HG03442 (cell line): ENCODE results near the gene GALNT13.
"Not testable (repeated sequence)": the region's sequence is repeated elsewhere in the genome, so short reads cannot be mapped to it uniquely, and the experiment has no call there.

Experiments used
- ATAC-seq: cut with Tn5 transposase; IDR thresholded peaks from one replicate; pipeline ENCODE4 v1.9.1; 2021; ENCODE audit warnings: mild to moderate bottlenecking, moderate library complexity; ENCODE audit not compliant: unreplicated experiment

Gene GALNT13

DNA sequence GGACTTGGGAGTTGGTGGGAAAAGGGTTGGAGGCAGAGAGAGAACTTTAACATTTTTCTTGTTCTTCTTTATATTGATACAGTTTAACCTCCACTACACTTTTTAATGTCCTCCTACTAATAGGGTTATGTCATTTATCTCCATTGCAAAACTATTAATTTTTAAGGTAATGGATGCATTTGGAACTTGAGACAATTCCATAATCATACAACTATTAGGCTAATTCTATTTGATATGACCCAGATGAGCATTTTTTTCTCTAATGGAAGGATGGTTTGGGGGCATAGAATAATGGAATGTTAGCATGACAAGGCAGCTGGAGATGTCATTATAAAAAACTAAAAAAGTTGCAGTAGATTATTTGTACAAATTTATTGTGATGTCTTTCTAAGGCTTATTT, 587.6 kb downstream of the GALNT13 start:
- ATAC-seq, result no peak

DNA sequence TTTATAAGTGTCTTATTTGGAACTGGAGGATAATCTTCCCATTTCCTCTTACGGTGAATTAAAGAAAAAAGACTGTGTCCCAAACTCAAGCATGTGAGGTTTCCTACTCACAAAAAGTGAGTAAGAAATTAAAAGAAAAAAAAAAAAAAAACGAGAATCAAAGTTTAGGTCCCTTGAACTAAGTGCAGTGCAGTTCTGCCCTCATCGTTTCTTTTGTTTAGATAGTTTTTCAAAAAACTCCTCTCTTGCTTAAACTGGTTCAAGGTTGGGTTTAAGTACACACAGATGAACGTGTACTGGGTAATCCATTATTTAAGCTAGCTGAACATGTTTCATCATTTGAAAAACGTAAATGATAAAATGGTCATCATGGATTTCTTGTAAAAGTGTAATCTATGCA, 590.9 kb downstream of the GALNT13 start:
- ATAC-seq, result no peak

DNA sequence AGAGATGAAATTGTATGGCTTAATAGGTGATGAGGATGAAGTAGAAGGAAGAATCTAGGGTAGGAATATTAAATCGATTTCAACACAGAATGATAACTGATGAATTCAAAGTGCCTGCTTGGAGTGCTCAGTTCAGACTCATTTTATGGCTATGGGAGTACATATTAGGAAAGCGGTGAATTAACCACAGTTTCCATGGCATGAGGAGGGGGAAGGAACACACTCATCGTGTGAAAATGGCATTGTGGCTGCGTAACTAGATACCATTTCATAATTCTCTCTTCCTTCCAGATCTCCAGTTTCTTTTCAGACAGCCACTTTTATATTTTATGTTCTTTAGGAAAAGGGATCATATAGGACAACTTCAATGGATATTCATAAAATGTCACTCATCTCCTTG, 594.5 kb downstream of the GALNT13 start:
- ATAC-seq, result no peak

DNA sequence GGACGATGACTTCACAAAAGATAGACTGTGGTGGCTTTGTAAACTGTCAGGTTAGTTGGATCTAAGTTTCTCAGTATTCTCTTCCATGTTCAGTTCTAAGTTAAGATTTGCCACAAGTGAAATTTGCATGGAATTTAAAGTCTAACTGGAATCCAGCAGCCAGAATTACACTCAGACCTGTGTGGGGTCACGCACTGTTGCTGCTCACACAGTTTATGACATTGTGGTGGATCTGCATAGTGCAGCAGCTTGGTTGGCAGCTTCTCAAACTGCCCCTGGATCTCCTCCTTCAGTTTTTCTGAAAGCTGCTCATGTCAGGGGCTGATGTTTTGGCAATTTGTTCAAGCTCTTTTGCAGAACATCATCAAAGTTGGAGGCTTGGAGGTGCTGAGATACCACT, 598.7 kb downstream of the GALNT13 start:
- ATAC-seq, result no peak

DNA sequence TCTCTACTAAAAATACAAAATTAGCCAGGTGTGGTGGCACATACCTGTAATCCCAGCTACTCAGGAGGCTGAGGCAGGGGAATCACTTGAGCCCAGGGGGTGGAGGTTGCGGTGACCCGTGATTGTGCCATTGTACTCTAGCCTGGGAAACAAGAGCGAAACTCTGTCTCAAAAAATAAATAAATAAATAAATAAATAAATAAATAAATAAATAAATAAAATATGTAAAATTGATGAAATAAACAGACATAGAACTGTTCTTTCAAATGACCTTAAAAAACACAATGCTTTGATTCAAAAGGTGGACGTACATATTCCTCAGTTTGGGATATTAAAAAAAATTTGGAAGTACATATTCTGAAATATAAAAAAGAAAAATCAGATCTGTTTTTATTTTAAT, 599.8 kb downstream of the GALNT13 start:
- not testable (repeated sequence) for ATAC-seq

DNA sequence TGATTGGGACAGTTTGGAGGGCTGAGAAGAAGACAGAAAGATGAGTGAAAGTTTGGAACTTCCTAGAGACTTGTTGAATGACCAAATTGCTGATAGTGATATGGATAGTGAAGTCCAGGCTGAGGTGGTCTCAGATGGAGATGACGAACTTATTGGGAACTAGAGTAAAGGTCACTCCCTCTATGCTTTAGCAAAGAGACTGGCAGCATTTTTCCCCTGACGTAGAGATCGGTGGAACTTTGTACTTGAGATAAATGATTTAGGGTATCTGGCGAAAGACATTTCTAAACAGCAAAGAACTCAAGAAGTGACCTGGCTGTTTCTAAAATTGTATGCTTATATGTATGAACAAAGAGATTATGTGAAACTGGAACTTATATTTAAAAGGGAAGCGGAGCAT, 605.6 kb downstream of the GALNT13 start:
- ATAC-seq, result no peak

DNA sequence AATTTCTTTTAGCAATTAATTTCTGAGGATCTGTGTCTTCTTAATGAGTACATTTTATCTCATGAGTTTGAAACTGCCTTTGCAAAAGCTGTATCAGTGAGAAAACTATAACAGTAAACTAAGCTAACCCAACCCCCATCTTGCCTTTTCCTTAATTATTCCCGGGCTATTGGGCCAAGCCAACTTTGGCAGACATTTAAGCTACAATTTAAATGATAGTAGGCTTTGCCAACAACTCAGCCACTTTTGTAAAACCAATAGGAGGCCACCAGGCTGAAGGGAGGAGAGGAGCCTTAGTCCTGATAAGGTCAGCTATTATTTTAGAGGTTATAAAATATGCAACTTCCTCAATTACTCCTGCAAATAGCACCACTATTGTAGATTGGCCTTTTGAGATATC, 608.8 kb downstream of the GALNT13 start:
- ATAC-seq, result no peak

DNA sequence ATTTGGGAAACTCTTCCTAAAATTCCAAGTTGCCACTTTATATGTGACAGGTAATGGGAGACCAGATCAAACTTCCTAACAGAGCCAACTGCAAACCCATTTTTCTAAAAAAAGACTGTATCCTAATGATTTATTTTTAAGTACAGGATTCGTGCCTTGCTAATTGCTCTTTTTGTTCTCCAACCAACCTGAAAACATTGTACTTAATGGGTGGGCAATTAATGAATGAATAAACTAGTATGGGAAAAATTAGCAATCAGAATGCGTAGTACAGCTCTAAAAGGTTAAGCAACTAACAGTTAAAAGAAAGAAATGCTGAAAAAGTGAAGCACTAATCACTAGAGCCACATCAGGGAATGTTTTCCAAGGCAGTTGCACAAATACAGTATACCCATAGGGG, 609.6 kb downstream of the GALNT13 start:
- no peak for ATAC-seq

DNA sequence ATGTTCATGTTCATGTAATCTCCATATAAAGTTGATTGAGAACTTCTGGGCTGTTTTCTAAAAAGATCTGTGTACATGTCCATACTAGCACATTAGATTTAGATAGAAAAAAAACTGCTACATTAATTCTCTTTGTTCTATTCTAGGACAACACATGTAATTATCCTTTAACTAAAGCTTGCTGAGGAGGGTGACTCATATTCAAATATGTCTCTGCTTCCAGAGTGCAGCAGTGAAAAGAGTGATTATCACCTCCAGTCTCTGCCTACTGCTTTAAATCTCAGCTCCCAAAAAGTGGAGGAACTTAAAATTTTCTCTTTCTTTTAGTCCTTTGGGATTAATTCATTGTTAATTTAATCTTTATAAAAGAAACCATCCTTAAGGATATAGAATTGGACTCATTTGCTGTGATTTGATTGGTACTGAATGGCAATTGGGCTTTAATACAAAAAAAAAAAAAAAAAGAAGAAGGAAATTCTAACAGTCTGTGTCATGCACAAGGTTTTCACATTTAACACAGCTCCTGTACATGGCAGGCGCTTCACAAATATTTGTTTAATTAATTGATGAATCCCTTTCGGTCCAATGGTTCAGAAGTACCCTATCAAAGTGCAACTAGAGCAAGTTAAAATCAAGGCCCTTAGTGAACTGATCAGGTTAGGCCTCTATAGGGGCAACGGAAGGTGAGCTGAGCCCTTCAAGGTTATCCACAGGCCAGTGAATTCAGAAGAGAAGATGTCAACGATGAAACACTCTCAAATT, 612.8 kb downstream of the GALNT13 start:
- ATAC-seq, result no peak

DNA sequence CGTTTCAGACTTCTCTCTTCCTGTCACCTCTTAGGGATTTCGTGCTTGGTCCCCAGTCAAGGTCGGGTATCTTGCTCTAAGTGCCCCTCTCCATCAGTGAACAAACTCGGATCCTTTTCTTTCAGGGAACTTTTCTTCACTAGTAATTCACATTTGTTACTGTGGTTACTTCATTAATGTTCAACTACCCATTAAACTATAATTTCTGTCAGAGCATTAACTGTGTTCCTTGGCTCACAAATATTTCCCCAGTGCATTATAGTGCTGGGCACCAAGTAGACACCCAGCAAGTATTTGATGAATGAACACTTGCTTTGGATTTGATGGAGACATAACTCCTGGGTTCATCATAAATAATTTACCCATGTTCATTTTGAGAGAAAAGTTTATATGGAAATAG, 617.1 kb downstream of the GALNT13 start:
- ATAC-seq, result no peak

DNA sequence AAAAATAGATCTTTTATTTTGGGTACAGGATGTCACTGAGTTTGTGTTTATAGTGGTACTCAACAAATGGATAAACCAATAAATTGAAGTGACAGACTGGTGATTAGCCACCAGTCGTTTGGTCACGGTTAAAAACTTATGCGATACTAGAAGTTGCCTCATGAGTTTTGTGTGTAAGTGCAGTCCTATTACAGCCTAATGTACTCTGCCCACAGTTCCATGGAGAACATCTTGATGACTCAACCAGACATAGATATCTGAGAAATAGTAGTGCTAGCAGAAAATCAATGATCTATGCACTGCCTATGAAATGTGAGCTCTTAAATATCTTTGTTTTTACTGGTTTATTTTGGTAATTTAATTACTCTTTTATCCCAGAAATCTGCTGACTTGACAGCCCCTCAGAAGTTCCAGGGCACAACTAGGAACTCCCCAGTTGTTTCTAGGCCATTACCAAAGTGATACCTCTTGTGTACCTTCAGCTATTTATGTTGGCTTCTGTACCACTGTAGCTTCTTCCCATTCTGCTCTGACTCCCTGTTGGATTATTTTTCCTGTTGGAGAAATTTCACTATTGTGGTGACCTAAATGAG, 617.6 kb downstream of the GALNT13 start:
- no peak for ATAC-seq

DNA sequence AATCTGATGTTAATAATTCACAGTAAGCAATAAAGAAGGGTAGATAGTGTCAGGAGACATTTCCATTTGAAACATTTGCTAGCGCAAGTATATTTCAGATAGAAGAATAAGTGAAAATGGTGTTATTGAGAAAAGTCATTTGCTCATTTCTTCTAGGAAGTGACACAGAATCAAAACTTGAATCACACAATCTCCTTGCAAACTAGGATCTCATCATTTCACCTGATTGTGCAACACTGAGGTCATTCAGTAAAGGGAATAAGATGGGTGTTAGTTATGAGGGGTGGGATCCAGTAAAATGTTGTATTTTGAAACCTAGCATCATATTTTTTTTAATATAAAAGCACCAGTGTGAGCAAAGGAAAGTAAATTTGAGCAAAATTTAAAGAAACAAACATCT, 618.8 kb downstream of the GALNT13 start:
- no peak for ATAC-seq

DNA sequence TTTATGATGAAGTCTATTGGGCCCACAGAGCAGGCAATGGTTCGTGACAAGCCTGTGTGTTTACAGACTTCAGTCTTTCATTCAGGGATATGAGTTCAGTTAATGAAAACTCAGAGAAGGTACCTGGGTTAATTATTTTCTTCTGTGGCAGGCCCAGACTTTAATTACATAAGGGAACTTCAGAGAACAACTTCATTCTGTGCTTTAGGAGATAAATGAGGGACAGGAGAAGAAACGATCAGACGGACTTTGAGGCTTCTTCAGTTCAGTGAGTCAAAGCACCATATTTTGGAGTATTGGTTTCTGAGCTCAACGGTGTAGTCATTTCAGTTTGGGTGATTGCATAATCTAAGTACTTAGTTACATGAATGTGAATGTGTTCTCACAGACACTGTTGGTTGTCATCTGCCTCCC, 623.7 kb downstream of the GALNT13 start:
- ATAC-seq, result no peak

DNA sequence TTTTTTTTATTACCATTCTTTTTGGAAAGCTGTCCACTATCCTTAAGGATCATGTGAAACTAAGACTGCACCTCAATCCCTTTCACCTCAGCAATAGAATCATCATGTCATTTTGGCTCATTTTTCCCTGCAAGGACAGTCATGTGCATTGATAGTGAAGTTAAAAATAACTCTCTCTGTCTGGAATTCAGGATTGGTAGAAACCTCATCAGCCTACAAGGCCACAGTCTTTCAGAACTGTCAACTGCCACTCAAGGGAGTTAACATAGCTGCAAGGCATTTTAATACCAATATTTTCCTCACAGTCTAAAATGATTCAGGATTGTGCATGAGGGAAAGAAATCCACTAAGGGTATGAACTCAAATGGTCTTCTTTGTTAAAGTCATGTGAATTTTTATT, 625.3 kb downstream of the GALNT13 start:
- ATAC-seq, result no peak
